Stimulated activated CD8-positive, alpha-beta memory T cell treated with anti-CD3 and anti-CD28 coated beads, Interleukin-12 subunit alpha, Interleukin-12 subunit beta, amount 100 ng/mL, for 4 hours (primary cell): ENCODE data around the gene MKKS.

ENCODE experiments used
- DNase-seq: peaks from one replicate; pipeline ENCODE4 v3.0.0-alpha.2; 2020; ENCODE audit warnings: low read depth

MKKS gene

GRCh38 chr20:10368702-10369041 lies 65.3 kb downstream of the MKKS start:
- no peak for DNase-seq

- DNase-seq, result no peak
Observed at GRCh38 chr20:10367943-10368701, 65.9 kb downstream of the MKKS start.

- no peak for DNase-seq
Observed at GRCh38 chr20:10367693-10367942, 66.4 kb downstream of the MKKS start.

- DNase-seq, result no peak
Observed at GRCh38 chr20:10366898-10367692, 66.9 kb downstream of the MKKS start.

GRCh38 chr20:10362674-10363073 lies 71.3 kb downstream of the MKKS start:
- DNase-seq, result no peak

GRCh38 chr20:10360878-10361277 lies 73.1 kb downstream of the MKKS start:
- no peak for DNase-seq

GRCh38 chr20:10359621-10360040 lies 74.4 kb downstream of the MKKS start:
- DNase-seq, result no peak

- no peak for DNase-seq
Observed at GRCh38 chr20:10357974-10358373, 76.0 kb downstream of the MKKS start.

- DNase-seq, result no peak
Observed at GRCh38 chr20:10357061-10357708, 76.8 kb downstream of the MKKS start.

GRCh38 chr20:10356628-10357027 lies 77.4 kb downstream of the MKKS start:
- no peak for DNase-seq

GRCh38 chr20:10352934-10353824 lies 80.8 kb downstream of the MKKS start:
- DNase-seq, result no peak
